ENCODE results near the gene B3GNT4. TPM values are rescaled to one million over a fixed set of nuclear protein-coding genes. Genes with fewer than 3 reads are reported as not detected.
A peak's percentile ranks its signal among the peaks of the same experiment; 100 is the strongest.

The B3GNT4 gene
- total RNA-seq, 4 donors from 2014 or later, result 3.3 to 12.9 (median 5.6) TPM

GRCh38 chr12:122206976-122207375, 3.5 kb downstream of the B3GNT4 start:
- TF ChIP-seq POLR2A (IDR thresholded peaks at IDR 0.05) (no peak), POLR2AphosphoS5 (IDR thresholded peaks at IDR 0.05) (no peak), EP300 (IDR thresholded peaks at IDR 0.05) (no peak)
- TF ChIP-seq, protein P1, sequence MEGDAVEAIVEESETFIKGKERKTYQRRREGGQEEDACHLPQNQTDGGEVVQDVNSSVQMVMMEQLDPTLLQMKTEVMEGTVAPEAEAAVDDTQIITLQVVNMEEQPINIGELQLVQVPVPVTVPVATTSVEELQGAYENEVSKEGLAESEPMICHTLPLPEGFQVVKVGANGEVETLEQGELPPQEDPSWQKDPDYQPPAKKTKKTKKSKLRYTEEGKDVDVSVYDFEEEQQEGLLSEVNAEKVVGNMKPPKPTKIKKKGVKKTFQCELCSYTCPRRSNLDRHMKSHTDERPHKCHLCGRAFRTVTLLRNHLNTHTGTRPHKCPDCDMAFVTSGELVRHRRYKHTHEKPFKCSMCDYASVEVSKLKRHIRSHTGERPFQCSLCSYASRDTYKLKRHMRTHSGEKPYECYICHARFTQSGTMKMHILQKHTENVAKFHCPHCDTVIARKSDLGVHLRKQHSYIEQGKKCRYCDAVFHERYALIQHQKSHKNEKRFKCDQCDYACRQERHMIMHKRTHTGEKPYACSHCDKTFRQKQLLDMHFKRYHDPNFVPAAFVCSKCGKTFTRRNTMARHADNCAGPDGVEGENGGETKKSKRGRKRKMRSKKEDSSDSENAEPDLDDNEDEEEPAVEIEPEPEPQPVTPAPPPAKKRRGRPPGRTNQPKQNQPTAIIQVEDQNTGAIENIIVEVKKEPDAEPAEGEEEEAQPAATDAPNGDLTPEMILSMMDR (IDR thresholded peaks at IDR 0.05), result no peak

DNA sequence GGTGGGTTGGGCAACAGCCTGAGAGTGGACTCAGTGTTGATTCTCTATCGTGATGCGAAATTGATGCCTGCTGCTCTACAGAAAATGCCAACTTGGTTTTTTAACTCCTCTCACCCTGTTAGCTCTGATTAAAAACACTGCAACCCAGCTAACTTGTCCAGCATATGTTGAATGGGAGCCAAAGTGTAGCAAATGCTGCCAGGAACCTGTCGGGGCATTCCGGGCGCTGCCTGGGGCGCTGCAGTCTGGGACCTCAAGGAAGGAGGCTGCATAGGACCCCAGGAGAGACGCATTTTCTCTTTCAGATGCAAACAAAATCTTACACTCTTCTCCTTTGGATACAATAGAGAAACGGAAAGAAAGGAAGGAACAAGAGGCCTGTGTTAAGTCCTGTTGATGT, 3.9 kb downstream of the B3GNT4 start:
- Histone ChIP-seq H3K27me3 (peaks cover 14% of the 10 kb centered on the region), H3K27ac (no peak overlapping the region), H3K9me3 (no peaks in the 10 kb centered on the region), H3K36me3 (peaks cover 49% of the 10 kb centered on the region), H3K4me3 (no peak overlapping the region), H3K4me1 (peaks cover 25% of the 10 kb centered on the region)
- TF ChIP-seq, protein P1 (IDR thresholded peaks at IDR 0.05), result no peak
- TF ChIP-seq POLR2A (IDR thresholded peaks at IDR 0.05) (no peak), POLR2AphosphoS5 (IDR thresholded peaks at IDR 0.05) (no peak), EP300 (IDR thresholded peaks at IDR 0.05) (no peak)
- 75% methylated on average over 8 of the region's 8 CpGs for WGBS
- DNase-seq (ENCODE audit: low spot score in 2 of 2), result peak; percentile 15 to 35

More at GRCh38 chr12:122206976-122207375, 3.5 kb downstream of the B3GNT4 start:
- H3K4me1 ChIP-seq, result peaks cover 25% of the 10 kb centered on the region
- H3K9me3 ChIP-seq, result no peaks in the 10 kb centered on the region
- DNase-seq (ENCODE audit: low spot score in 2 of 2), result peak; percentile 56 to 75
- WGBS, result 95% methylated on average over 6 of the region's 8 CpGs
- H3K27ac ChIP-seq, result no peak overlapping the region
- H3K36me3 ChIP-seq, result peaks cover 45% of the 10 kb centered on the region
- peaks cover 14% of the 10 kb centered on the region for H3K27me3 ChIP-seq
- H3K4me3 ChIP-seq, result no peak overlapping the region

DNA sequence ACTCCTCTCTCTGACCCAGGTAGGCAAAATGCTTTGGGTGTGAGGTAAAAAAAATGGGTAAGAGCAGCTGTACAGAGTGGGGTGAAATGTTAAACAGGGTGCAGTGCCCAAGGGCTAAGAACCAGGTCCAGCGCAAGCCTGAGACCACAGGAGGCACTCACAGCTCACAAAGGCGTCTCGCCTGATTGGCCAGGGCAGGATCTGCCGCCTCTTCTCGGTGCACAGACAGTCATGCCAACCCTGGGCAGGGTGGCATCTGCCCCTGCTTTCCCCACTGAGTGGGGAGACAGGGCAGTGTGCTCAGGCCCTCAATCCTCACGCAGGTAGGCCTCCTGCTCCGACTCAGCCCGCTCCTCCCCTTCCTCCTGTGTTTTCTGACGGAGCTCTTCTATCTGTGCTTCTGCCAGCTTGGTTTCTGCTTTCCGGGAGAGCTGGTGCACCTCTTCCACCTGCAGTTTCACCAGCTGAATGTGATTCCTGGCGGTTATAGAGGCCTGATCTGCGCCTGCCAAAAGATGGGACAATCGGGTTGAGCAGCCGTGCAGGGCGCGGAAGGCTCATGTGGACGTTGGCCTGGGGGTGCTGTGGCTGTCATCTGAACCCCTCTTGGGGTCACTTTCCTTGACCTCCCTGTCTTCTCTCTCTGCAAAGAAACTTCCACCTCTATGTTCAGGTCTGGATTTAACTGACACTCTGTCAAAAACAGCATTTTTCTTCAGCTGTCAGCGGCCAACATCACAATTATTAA, 4.7 kb downstream of the B3GNT4 start:
- WGBS, result 88% methylated on average over 18 of the region's 18 CpGs
- no peaks in the 10 kb centered on the region for H3K9me3 ChIP-seq
- H3K4me1 ChIP-seq, result peaks cover 16% of the 10 kb centered on the region
- H3K27ac ChIP-seq, result no peak overlapping the region
- peaks cover 14% of the 10 kb centered on the region for H3K27me3 ChIP-seq
- peaks cover 57% of the 10 kb centered on the region for H3K36me3 ChIP-seq
- no peak for TF ChIP-seq EP300 (IDR thresholded peaks at IDR 0.05)
- TF ChIP-seq, protein P1 (IDR thresholded peaks at IDR 0.05), result no peak
- no peak for TF ChIP-seq POLR2A (IDR thresholded peaks at IDR 0.05)
- TF ChIP-seq POLR2AphosphoS5 (IDR thresholded peaks at IDR 0.05), result no peak
- H3K4me3 ChIP-seq, result no peak overlapping the region
- peak; percentile 21 to 78 for DNase-seq (ENCODE audit: low spot score in 2 of 2)

- Histone ChIP-seq H3K4me1 (no peaks in the 10 kb centered on the region), H3K36me3 (peaks cover 95% of the 10 kb centered on the region), H3K9me3 (no peaks in the 10 kb centered on the region), H3K27me3 (no peaks in the 10 kb centered on the region), H3K27ac (no peak overlapping the region), H3K4me3 (no peak overlapping the region)
- DNase-seq (ENCODE audit: low spot score in 2 of 2), result no peak
- WGBS, result 94% methylated on average over 5 of the region's 5 CpGs
- TF ChIP-seq POLR2A (IDR thresholded peaks at IDR 0.05) (no peak), POLR2AphosphoS5 (IDR thresholded peaks at IDR 0.05) (no peak), EP300 (IDR thresholded peaks at IDR 0.05) (no peak)
- TF ChIP-seq, protein P1 (IDR thresholded peaks at IDR 0.05), result no peak
These were observed 12.3 kb downstream of the B3GNT4 start for GRCh38 chr12:122215771-122216170.

GRCh38 chr12:122216445-122216844, 12.9 kb downstream of the B3GNT4 start:
- TF ChIP-seq POLR2AphosphoS5 (IDR thresholded peaks at IDR 0.05), result no peak
- TF ChIP-seq, protein P1 (IDR thresholded peaks at IDR 0.05), result no peak
- no peak for TF ChIP-seq EP300 (IDR thresholded peaks at IDR 0.05)
- Histone ChIP-seq H3K36me3 (peaks cover 96% of the 10 kb centered on the region), H3K9me3 (no peaks in the 10 kb centered on the region), H3K27me3 (no peaks in the 10 kb centered on the region), H3K27ac (no peak overlapping the region), H3K4me3 (no peak overlapping the region), H3K4me1 (no peaks in the 10 kb centered on the region)
- 96% methylated on average over 1 of the region's 1 CpG for WGBS
- DNase-seq (ENCODE audit: low spot score in 2 of 2), result no peak

Measured in suprapubic skin (tissue), 4 donors.